Urinary bladder (tissue), 4 donors: Measurements from ENCODE around the gene NCEH1. TPM values are rescaled to one million over a fixed set of nuclear protein-coding genes. Genes with fewer than 3 reads are reported as not detected.
A peak's percentile ranks its signal among the peaks of the same experiment; 100 is the strongest.
"Not testable (repeated sequence)": the region's sequence is repeated elsewhere in the genome, so short reads cannot be mapped to it uniquely, and the experiment has no call there.

Experiments used
- DNase-seq: peaks from one replicate; pipeline ENCODE4 v3.0.0-alpha.2; 2015; ENCODE audit errors: extremely low spot score
- H3K27ac ChIP-seq: one replicate; pipeline ENCODE4 v1.5.1; 2013; ENCODE audit warnings: low read depth, mild to moderate bottlenecking, moderate library complexity
- H3K36me3 ChIP-seq: one replicate; pipeline ENCODE4 v1.6.1; 2013; ENCODE audit warnings: mild to moderate bottlenecking, moderate library complexity; ENCODE audit not compliant: insufficient read depth
- H3K4me1 ChIP-seq: one replicate; pipeline ENCODE4 v1.6.1; 2013; ENCODE audit warnings: mild to moderate bottlenecking, moderate library complexity; ENCODE audit not compliant: insufficient read depth
- H3K4me3 ChIP-seq: one replicate; pipeline ENCODE4 v1.5.1; 2013; ENCODE audit warnings: low read depth, low read length
- WGBS: extraction: QIAGEN DNeasy Blood & Tissue Kit; methylation state at CpG from one replicate; pipeline ENCODE4 v1.1.7; 2013; 5-methylcytosine and 5-hydroxymethylcytosine counted together
- polyA plus RNA-seq: library from polyadenylated mRNA; stranded (reverse); fragments of 200-250 nt; gene quantifications from one replicate; pipeline ENCODE4 v1.2.3, GENCODE V29; 2013
- total RNA-seq: library from RNA; depleted of rRNA; stranded (reverse); fragments of >200 nt; gene quantifications from one replicate; pipeline ENCODE4 v1.2.3, GENCODE V29; 2014
- donor health status: healthy with polysubstance abuse.
- donor health status: healthy.

Gene NCEH1
- total and polyA plus RNA-seq, 2 donors = 2.8 to 8.9 TPM

DNA sequence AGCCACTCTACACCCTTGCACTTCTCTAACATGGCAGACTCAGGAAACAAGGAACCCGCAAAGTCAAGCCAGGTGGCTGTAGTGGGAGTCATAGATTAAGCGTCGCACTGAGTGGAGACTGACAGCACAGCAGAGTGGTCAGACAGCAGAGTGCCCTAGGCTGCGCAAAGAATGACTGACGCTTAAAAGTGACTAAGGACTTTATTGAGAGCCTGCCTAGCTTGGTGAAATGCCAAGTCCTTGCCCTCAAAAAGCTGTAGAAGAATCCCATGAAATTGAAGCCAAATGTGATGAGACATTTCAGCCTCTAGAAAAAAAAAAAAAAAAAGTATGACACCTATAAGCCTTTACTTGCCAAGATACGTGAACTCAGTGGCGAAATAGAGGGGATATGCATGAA, 30.2 kb downstream of the NCEH1 start:
- DNase-seq = no peak
- Histone ChIP-seq H3K4me1 (peaks cover 2% of the 10 kb centered on the region), H3K4me3 (no peak overlapping the region), H3K36me3 (no peaks in the 10 kb centered on the region), H3K27ac (no peak overlapping the region)
- 98% methylated on average over 7 of the region's 7 CpGs for WGBS

DNA sequence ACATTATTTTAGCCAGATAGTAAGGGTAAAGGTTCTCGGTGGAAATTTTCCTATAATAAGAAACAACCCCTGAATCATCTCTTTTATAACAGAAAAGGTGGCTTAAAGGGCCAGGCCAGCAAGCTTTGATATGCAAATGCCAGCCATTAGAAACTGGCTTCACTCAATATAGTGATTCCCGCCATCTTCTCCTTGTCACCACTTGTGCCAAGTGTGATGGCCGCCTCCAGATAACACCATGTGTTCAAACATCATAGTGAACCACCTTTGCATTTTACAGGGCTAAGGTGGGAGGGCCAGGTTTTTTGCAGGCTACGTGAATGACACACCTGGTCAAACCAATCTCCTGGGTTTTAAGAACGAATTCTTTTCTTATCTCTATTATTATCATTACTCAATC, 31.3 kb downstream of the NCEH1 start:
- WGBS = 96% methylated on average over 5 of the region's 5 CpGs
- DNase-seq = no peak

DNA sequence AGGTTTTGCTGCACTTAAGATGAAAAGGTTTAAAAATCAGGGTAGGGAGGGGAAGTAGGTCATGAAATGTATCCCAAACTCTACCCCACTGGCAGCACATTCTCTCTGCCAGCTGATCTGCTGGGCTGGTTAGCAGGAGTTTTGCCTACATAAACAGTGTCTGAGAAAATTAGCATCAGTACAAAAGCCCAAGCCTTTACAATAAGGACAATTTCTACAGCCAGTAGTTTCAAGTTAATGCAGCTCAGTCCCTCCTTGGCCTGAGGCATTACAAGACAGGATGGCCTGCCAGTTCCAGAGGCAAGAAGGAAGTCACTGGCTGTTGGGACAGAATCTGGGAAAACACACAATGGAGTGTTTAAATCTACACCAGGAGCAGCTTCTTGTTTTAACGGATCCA, 32.8 kb downstream of the NCEH1 start:
- H3K4me3 ChIP-seq = no peak overlapping the region
- H3K4me1 ChIP-seq = peaks cover 2% of the 10 kb centered on the region
- no peak for DNase-seq
- no peaks in the 10 kb centered on the region for H3K36me3 ChIP-seq
- WGBS = 29% methylated on average over 1 of the region's 1 CpG
- H3K27ac ChIP-seq = no peak overlapping the region

More for the DNA sequence above, 31.3 kb downstream of the NCEH1 start:
- Histone ChIP-seq H3K36me3 (no peaks in the 10 kb centered on the region), H3K4me3 (no peak overlapping the region), H3K4me1 (peaks cover 2% of the 10 kb centered on the region), H3K27ac (no peak overlapping the region)

DNA sequence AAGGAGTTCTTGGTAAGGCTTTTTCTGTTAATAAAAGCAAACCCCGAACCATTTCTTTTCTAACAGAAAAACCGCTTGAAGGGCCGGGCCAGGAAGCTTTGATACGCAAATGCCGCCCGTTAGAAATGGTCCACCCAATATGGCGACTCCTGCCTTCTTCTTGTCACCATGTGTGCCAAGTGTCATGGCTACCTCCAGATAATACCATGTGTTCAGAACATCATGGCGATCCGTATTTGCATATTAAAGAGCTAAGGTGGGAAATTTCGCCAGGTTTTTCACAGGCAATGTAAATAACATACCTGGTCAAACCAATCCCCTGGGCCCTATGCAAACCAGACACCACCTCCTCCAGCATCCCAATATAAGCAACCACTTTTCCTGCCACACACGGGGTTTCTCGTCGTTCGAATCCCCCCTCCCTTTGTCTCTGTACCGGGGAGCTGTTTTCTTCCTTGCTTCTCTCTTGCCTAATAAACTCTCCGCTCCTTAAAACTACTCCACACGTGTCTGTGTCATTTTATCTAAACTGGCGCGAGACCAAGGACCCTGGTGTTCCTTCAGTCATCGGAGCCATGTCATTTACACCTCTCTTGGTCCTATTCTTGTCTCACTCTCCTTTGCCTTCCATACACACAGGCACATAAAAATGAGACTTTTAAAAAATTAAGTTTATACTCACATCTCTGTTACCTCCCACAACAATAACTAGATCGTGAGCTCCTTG, 34.5 kb downstream of the NCEH1 start:
- WGBS = 69% methylated on average over 21 of the region's 21 CpGs
- H3K27ac ChIP-seq = no peak overlapping the region
- no peak overlapping the region for H3K4me3 ChIP-seq
- H3K36me3 ChIP-seq = no peaks in the 10 kb centered on the region
- DNase-seq = no peak
- H3K4me1 ChIP-seq = peaks cover 2% of the 10 kb centered on the region

DNA sequence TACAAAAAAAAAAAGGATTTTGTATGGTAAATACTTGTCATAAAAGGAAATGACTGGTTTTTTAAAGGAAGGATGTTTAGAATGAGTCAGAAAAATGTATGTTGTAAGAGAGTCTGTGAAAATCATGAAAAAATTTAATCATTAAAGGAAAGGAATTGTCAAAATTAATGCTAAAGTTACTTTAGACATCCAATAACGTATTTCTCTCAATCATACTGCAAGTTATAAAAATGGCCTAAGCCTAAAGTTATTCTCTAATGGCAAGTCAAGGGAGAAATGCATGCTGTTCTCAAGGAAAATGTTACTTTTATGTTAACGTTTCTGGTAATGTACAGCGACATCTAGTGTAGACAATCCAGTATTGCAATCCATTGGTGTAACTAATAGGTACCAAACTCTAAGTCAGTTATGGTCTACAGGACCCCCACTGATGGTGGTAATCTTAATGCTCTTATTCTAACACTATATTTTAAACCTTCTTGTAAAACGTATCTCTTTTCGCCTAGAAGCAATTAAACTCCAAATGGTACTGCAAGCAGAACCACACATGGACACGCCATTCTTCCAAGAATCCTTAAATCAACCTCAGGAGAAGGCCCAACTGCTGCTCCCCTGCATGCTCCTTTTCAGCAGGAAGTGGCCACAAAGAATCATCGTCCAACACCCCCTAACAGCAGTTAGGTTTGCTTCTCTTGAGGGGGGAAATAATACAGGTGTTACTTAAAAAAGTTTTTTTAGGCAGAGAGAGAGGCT, 35.2 kb downstream of the NCEH1 start:
- 59% methylated on average over 7 of the region's 7 CpGs for WGBS
- no peaks in the 10 kb centered on the region for H3K36me3 ChIP-seq
- no peak overlapping the region for H3K4me3 ChIP-seq
- no peak overlapping the region for H3K27ac ChIP-seq
- DNase-seq = no peak
- H3K4me1 ChIP-seq = peaks cover 2% of the 10 kb centered on the region

DNA sequence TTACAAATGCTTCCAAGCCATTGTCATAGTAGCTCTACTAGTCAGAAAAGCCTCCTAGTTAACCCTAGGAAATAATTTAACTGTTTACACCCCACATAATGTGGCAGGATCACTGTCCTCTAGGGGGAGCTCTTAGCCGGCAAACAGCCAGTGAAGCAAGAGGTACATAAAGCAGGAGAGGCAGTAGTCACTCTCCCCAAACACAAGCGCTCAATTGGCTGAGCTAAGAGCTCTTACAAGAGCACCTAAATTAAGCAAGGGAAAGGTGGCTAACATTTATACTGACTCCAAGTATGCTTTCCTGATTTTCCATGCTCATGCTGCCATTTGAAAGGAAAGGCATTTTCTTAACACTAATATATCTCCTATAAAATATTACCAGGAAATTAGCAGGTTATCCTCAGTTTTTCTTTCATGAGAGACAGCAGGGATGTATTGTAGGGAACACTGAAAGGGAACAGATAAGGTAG, 37.6 kb downstream of the NCEH1 start:
- Histone ChIP-seq H3K4me3 (no peak overlapping the region), H3K36me3 (no peaks in the 10 kb centered on the region), H3K27ac (no peak overlapping the region), H3K4me1 (peaks cover 2% of the 10 kb centered on the region)
- 46% methylated on average over 2 of the region's 2 CpGs for WGBS
- DNase-seq = no peak

DNA sequence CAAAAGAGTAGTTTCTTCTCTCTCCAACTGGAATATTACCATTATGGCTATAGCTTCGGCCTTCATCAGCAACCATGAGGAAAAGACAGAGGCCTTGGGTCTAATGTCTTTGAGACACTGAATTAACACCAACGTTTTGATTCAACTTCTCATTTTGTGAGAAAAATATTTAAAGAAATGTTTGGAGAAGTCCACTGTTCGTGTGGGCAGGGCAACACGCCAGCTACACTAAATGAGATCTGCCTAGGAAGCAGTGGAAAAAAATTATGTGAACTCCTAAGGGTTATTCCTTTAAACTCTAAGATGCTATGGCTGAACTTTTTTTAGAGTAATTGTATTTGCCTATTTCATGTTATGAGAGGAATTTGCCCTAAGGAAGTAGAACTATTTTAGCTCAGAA, 41.8 kb downstream of the NCEH1 start:
- WGBS = 81% methylated on average over 4 of the region's 4 CpGs
- H3K36me3 ChIP-seq = no peaks in the 10 kb centered on the region
- H3K27ac ChIP-seq = no peak overlapping the region
- DNase-seq = no peak
- H3K4me1 ChIP-seq = no peaks in the 10 kb centered on the region
- no peak overlapping the region for H3K4me3 ChIP-seq

DNA sequence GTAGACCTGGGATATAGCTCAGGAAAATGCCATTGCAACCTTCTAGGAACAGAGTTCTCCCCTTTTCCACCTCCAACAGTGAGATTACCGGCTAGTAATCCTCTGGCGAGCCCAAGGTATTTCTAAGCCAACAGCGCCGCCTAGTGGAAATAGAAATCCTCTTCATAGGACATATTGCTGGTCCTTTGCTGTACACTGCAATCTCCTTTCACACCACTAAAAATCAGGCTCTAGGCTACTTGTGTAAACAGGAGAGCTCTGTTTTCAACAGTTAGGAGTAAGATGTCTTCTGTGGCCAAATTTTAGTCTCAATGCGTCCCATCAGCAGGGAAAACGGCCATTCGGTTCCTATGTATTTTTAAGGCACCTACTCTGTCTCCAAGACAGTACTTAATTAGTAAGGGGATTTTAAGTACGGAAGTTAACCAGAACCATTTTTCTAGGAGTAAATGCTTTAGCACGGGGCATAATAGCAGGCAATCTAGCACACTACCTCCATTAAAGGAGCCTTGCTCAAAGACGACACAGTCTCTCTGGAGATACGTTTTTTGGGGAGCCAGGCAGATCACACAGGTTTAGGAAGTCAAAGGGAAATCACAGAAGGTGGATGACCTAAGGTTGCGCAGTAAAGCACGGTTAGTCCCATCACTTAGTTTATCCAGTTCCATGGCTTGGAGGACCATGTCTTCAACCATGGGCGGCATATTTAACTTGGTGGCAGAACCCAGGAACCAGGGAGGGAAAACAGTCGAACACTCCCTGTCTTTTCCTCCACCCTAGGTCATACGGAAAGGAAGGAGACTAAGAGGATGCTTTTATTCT, 43.8 kb downstream of the NCEH1 start:
- Histone ChIP-seq H3K4me3 (no peak overlapping the region), H3K36me3 (no peaks in the 10 kb centered on the region), H3K27ac (no peak overlapping the region), H3K4me1 (no peaks in the 10 kb centered on the region)
- 63% methylated on average over 16 of the region's 16 CpGs for WGBS
- peak; percentile 69 for DNase-seq

DNA sequence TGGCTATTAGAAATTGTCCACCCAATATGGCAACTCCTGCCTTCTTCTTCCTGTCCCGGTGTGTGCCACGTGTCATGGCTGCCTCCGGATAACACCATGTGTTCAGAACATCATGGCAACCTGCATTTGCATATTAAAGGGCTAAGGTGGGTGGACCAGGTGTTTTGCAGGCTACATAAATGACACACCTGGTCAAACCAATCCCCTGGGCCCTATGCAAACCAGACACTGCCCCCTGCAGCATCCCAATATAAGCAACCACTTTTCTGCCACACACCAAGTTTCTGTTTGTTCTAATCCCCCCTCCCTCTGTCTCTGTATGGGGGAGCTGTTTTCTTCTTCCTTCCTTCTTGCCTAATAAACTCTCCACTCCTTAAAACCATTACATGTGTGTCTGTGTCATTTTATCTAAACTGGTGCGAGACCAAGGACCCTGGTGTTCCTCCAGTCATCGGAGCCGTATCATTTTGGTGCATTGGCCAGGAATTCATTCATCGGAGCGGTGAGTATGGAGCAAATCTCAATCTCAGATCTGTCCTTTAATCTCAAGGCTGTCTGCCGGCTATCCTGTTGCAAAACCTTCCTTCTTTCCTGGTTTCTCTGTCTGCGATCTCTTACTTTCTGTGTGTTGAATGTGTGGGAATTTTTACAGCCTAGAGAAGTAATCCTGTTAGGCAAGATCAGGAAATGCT, 44.5 kb downstream of the NCEH1 start:
- H3K4me1 ChIP-seq = no peaks in the 10 kb centered on the region
- no peak overlapping the region for H3K27ac ChIP-seq
- 73% methylated on average over 10 of the region's 10 CpGs for WGBS
- no peak for DNase-seq
- no peaks in the 10 kb centered on the region for H3K36me3 ChIP-seq
- H3K4me3 ChIP-seq = no peak overlapping the region

DNA sequence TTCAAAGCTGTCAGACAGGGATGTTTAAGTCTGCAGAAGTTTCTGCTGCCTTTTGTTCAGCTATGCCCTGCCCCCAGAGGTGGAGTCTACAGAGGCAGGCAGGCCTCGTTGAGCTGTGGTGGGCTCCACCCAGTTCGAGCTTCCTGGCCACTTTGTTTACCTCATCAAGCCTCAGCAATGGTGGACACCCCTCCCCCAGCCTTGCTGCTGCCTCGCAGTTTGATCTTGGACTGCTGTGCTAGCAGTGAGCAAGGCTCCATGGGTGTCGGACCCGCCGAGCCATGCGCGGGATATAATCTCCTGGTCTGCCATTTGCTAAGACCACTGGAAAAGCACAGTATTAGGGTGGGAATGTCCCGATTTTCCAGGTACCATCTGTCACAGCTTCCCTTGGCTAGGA, 45.4 kb downstream of the NCEH1 start:
- DNase-seq, H3K27ac ChIP-seq, H3K4me3 ChIP-seq, H3K4me1 ChIP-seq, H3K36me3 ChIP-seq: not testable (repeated sequence)
- 83% methylated on average over 9 of the region's 9 CpGs for WGBS

DNA sequence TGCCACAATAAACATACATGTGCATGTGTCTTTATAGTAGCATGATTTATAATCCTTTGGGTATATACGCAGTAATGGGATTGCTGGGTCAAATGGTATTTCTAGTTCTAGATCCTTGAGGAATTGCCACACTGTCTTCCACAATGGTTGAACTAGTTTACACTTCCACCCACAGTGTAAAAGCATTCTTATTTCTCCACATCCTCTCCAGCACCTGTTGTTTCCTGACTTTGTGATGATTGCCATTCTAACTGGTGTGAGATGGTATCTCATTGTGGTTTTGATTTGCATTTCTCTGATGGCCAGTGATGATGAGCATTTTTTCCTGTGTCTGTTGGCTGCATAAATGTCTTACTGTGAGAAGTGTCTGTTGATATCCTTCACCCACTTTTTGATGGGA, 50.4 kb downstream of the NCEH1 start:
- not testable (repeated sequence) for H3K4me1 ChIP-seq, DNase-seq, H3K4me3 ChIP-seq, H3K27ac ChIP-seq, H3K36me3 ChIP-seq
- 90% methylated on average over 1 of the region's 1 CpG for WGBS

DNA sequence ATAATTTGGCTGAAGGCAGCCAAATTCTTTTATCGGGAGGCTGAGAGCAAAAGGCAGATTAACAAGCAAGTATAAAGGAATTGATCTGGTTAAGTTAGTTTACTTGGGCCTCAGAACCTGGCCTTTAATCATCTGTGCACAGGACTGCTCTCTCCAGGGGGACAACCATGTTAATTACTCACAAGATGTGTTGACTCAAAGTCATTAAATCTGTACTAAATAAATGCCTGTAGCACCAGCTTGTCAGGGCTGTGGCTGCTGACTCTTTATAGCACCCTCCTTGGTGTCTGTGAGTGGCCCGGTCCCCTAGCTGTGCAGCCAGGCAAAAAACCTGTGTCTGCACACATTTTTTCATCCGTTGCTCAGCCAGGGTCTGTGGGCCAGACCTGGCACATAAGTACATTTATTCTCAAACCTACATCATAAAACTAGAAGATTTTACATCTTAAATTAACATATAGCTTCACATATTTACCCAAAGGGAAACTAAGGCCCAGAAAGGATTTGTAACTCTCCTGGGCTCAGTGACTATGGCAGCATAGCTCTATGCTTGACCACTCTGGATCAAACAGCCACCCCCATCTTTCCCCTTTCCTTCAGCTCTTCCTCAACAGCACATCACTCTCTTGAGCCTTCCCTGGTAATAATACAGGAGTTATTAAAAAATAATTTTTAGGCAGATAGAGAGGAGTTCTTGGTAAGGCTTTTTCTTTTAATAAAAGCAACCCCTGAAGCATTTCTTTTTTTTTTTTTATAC, 51.4 kb downstream of the NCEH1 start:
- no peak overlapping the region for H3K4me3 ChIP-seq
- no peaks in the 10 kb centered on the region for H3K4me1 ChIP-seq
- H3K27ac ChIP-seq = no peak overlapping the region
- H3K36me3 ChIP-seq = no peaks in the 10 kb centered on the region
- WGBS = 67% methylated on average over 3 of the region's 3 CpGs
- DNase-seq = no peak
